Left renal cortex interstitium (tissue), 4 donors: ENCODE measurements around the gene NAA38. TPM values are rescaled to one million over a fixed set of nuclear protein-coding genes. Genes with fewer than 3 reads are reported as not detected.

Source experiments
- polyA plus RNA-seq, 4 donors: library from polyadenylated mRNA; unstranded; fragments of 120-200 nt; gene quantifications; one replicate each; pipeline ENCODE4 v1.2.1, GENCODE V29; 2013; ENCODE audit not compliant: insufficient read length in 4 of 4

Gene NAA38
- polyA plus RNA-seq, 4 donors = 68.9 to 144 (median 105) TPM

Other genes with a start within 250 kb of the NAA38 start
- 10 to 100 TPM; 46.3 to 56.5 (median 52.4) TPM for gene FXR2, start 242.7 kb downstream of the NAA38 start, polyA plus RNA-seq
- 100 to 1,000 TPM; 127 to 157 (median 133) TPM for gene SAT2, start 229.7 kb downstream of the NAA38 start, polyA plus RNA-seq
- 1 to 10 TPM; 3.0 to 5.1 (median 4.0) TPM for gene SHBG, start 227.4 kb downstream of the NAA38 start, polyA plus RNA-seq
- gene ATP1B2, start 206.6 kb downstream of the NAA38 start, polyA plus RNA-seq = 10 to 100 TPM; 18.1 to 22.1 (median 21.1) TPM
- gene TP53, start 170.1 kb downstream of the NAA38 start, polyA plus RNA-seq = 10 to 100 TPM; 63.1 to 78.2 (median 72.6) TPM
- gene WRAP53, start 169.1 kb downstream of the NAA38 start, polyA plus RNA-seq = 10 to 100 TPM; 11.1 to 17.6 (median 15.6) TPM
- gene EFNB3, start 152.4 kb downstream of the NAA38 start, polyA plus RNA-seq = 10 to 100 TPM; 22.3 to 25.6 (median 23.7) TPM
- gene DNAH2, start 139.8 kb downstream of the NAA38 start, polyA plus RNA-seq = under 1 TPM; 0.16 to 0.47 (median 0.34) TPM
- 10 to 100 TPM; 14.6 to 35.4 (median 26.1) TPM for gene KDM6B, start 23.3 kb downstream of the NAA38 start, polyA plus RNA-seq
- 10 to 100 TPM; 22.1 to 34.0 (median 28.5) TPM for gene TMEM88, start 2.5 kb downstream of the NAA38 start, polyA plus RNA-seq
- 10 to 100 TPM; 19.8 to 29.7 (median 25.3) TPM for gene CYB5D1, start 444 bp upstream of the NAA38 start, polyA plus RNA-seq
- gene CHD3, start 31.2 kb upstream of the NAA38 start, polyA plus RNA-seq = 100 to 1,000 TPM; 142 to 212 (median 180) TPM
- 1 to 10 TPM; 3.0 to 6.1 (median 5.1) TPM for gene RNF227, start 58.7 kb upstream of the NAA38 start, polyA plus RNA-seq
- 10 to 100 TPM in 2 of 4 donors, 1 to 10 TPM in 2; 7.8 to 16.3 (median 12.5) TPM for gene KCNAB3, start 72.3 kb upstream of the NAA38 start, polyA plus RNA-seq
- 100 to 1,000 TPM; 126 to 157 (median 136) TPM for gene TRAPPC1, start 74.4 kb upstream of the NAA38 start, polyA plus RNA-seq
- gene CNTROB, start 74.6 kb upstream of the NAA38 start, polyA plus RNA-seq = 10 to 100 TPM; 42.0 to 67.5 (median 57.0) TPM
- gene GUCY2D, start 145.1 kb upstream of the NAA38 start, polyA plus RNA-seq = under 1 TPM in 3 of 4 donors, not detected in 1; 0.37 to 0.88 (median 0.40) TPM
- gene ALOX15B, start 181.5 kb upstream of the NAA38 start, polyA plus RNA-seq = 1 to 10 TPM in 2 of 4 donors, under 1 TPM in 2; 0.84 to 1.8 (median 0.96) TPM
- gene ALOX12B, start 230.2 kb upstream of the NAA38 start, polyA plus RNA-seq = under 1 TPM; 0.65 to 0.99 (median 0.75) TPM